Left lobe of liver (tissue), 2 donors: ENCODE data around the gene NOMO2. TPM values are rescaled to one million over a fixed set of nuclear protein-coding genes. Genes with fewer than 3 reads are reported as not detected.
"Not testable (repeated sequence)": the region's sequence is repeated elsewhere in the genome, so short reads cannot be mapped to it uniquely, and the experiment has no call there.

Experiments used
- ATAC-seq: fragments of 200-7000 bp; cut with Tn5 transposase; one replicate; pipeline ENCODE4 v1.9.1; 2020; ENCODE audit warnings: mild to moderate bottlenecking, moderate library complexity
- DNase-seq: peaks from one replicate; pipeline ENCODE4 v3.0.0-alpha.2; 2020; ENCODE audit warnings: low spot score
- total RNA-seq: library from RNA; stranded (reverse); gene quantifications from one replicate; pipeline ENCODE4 v1.2.1, GENCODE V29; 2021
- donor health status: DM: no; HTN: no; CAD: no; lungs with moderate emphysema.
- donor health status: DM: no; HTN: yes; CAD: no.

NOMO2 gene
- total RNA-seq, 1 donor from 2014 or later, result 53.3 TPM

DNA sequence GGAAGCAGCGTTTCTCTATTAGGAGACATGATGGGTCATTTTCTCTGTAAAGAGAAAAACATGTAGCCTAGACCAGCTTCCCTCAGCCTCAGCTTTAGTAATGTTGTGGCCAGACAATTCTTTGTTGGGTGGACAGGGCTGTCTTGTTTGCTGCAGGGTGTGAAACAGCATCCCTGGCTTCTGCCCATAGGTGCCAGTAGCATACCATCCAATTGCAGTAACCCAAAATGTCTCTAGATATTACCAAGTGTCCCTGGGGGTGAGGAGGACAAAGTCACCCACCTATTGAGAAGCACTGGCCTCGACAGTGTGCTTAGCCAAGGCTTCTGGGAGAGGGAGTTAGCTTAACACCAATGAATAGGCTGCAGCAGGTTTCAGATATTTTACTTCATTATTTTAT is 14.0 kb upstream of the NOMO2 start:
- ATAC-seq, DNase-seq: not testable (repeated sequence)

DNA sequence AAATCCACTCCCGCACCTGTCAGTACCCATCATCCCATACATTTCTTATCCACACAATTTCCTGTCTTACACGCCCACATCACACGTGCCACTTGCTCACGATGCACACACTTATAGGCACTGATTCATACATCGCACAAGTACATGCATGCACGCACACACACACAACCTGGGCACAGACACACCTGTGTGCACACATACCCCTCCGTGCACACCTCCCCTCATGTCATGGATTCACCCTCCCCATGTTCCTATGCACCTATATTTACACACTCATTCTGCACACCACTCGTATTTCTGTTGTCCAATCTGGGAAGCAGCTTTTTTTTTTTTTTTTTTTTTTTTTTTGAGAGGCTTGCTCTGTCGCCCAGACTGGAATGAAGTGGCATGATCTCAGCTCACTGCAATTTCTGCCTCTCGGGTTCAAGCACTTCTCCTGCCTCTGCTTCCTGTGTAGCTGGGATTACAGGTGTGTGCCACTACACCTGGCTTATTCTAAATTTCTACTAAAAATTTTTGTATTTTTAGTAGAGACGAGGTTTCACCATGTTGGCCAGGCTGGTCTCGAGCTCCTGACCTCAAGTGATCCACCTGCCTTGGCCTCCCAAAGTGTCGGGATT is 13.5 kb upstream of the NOMO2 start:
- ATAC-seq, DNase-seq: not testable (repeated sequence)

DNA sequence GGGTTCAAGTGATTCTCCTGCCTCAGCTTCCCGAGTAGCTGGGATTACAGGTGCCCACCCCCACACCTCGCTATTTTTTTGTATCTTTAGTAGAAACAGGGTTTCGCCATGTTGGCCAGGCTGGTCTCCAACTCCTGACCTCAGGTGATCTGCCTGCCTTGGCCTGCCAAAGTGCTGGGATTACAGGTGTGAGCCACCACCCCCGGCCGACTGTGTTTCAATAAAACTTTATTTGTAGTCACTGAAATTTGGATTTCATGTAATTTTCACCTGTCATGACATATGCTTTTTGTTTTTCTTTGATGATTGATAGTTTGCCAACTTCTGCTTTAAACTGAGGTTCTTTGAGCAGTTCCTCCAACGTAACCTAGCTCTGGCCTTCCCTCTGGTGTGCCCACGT is 12.0 kb upstream of the NOMO2 start:
- not testable (repeated sequence) for DNase-seq, ATAC-seq

DNA sequence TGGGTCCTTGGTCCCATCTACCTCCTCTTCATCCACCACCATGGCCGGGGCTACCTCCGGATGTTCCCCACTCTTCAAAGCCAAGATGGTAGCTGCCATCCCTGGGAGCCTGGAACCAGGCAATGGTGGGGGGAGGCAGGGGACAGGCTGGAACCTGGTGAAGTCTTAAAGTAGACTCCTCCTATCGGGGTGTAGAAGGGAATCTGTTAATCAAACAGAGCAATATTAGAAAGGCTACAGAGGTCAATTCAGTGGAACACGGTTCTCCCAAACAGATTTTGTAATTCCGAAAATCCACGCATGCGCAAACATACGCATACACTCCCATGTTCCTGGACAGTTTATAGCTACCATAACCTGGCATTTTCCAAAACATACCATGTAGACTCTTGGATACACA is 11.1 kb upstream of the NOMO2 start:
- DNase-seq, result not testable (repeated sequence)
- peak; percentile 56 for ATAC-seq

DNA sequence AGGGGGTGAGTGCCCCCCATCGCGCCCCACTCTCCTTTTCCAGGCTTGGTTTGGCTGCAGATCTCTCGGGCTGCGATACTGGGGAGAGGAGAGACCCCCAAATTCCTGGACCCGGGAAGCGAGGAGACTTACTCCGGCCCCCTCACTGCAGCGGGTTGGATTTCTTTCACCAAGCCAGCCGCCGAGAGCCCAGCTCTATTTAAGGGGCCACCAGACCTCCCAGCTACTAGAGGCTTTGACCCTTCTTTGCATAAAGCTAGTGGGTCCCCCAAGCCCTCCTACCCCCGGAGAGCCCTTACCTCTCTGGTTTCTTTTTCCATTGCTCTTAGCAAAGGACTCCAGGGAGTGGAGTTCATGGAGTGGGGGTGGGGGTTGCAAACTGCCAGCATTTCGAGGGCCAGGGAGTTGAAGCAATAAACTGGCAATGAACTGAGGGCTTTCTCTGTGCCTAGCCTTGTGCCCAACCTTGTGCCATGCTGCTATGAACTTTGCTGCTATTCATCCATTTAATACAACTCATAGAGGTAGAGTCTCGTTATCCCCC is 9.5 kb upstream of the NOMO2 start:
- peak; percentile 69 for ATAC-seq
- not testable (repeated sequence) for DNase-seq

DNA sequence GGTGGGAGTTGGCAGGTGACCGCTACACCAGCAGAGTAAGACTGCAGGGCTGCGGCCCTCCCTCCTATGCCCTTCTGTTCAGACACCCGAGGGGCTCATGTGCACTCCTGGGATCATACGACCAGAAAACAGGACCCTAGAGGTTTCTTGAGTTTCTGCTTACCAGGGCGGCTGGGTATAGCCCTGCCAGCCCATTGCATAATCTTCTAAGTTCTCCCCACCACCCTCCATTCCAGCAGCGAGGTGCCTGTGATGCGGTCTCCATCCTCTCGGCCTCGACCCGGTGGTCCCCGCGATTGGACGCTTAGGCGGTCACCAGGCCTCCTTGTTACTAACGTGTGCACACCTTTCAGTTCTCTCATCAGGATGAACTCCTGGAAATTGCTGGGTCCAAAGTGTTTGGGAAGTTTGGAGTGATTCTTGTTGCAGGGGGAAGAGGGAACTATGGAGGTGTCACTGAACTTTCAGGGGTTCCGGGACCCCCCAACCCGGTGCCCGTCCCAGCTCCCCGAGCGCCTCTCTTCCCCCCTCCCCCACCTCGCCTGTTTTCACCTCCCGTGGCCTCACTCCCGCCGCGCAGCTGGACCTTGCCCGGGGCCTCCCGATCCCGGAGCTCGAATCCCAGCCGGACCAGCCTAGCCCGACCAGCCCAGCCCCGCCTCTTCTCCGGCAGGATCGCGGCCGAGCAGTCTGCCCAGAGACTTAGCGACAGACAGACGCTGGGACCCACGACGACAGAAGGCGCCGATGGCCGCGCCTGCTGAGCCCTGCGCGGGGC is 8.8 kb upstream of the NOMO2 start:
- peak; percentile 79 for DNase-seq
- ATAC-seq, result peak; percentile 89

DNA sequence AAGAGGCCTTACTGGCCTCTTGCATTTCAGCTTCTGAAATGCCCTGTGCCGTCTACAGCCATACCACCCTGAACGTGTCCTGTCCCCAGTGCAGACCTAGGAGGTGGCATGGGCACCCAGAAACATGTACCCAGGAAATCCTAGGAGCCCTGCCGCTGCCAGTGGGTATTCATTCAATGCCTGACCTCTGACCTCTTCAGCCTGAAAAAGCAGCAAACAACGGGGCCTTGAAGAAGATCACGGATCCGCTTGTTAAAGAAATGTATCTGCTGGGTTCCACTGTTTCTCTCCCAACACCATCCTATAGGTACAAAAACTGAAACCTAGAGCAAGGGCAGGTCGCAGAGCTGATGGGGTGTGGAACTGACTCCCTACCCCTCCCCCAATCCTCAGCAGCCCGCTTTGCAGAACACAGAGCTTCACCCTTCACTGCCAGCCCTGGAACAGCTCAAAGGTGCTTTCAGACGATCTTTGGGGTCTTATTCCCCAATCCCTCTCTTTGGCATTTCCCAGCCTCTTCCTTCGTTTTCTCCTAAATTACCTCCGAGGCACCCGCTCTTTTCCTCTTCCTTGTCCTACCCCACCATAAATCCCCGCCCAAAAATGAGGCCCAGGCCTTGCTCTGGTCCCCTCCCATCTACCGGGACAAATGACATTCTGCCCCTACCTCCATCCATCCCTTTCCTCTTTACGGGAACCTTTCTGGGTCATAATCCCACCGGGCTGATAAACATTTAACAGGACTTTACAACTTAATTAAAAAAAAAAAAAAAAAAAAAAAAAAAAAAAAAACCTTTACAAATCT is 1.3 kb downstream of the NOMO2 start:
- not testable (repeated sequence) for ATAC-seq, DNase-seq

DNA sequence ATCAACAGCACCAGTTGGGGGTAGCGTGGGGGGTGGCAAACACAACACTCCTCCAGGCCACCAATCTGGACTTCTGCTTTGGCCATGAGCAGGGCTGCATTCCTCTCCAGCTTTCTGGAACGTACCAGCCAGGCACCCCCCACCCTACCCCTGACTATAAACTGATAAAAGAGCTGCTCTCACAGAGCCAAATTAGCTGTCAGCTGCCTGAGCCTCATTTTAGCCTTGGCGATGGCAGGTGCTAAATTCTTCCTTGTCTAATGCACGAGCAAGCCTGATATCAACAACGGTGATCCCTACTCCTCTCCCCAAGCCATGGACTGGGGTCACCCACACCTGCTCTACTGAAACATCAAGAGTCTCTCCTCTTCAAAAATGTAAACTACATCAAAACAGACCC is 8.2 kb downstream of the NOMO2 start:
- ATAC-seq, DNase-seq: not testable (repeated sequence)

DNA sequence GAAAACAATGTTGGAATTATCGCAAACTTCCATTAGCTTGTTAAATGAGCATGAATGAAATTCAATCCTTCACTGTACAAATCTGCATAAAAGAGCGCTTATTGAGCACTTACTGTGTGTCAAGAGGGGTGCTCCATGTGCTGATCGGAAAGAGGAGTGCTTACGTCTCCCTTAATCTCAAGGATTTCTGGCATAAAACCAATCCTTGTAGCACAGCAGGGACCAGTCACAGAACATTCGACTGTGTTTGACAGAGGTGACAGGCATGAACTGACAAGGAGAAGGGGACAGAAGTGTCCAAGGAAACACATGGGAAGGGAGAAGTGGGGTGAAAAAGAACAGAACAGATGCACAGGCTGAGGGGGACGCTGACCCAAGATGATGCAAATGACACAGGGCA is 14.5 kb downstream of the NOMO2 start:
- not testable (repeated sequence) for DNase-seq, ATAC-seq

DNA sequence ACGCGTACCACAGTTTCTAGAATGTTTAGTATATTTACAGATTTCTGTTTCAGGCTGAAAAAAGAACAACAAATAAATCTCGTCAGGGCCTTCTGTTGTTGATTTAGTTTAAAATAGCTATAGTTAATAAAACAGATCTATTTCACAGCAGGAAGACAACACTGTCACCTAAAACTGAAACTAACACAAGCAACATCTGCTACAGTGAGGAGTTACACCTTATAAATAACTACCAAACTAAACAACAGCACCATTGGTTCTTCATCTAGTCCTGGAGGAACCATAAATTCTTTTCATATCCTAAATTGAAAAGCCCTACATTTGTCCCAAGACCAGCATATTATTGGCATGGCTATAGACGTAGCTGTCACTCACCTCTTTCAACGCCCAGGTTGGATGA is 15.0 kb downstream of the NOMO2 start:
- ATAC-seq, result not testable (repeated sequence)

DNA sequence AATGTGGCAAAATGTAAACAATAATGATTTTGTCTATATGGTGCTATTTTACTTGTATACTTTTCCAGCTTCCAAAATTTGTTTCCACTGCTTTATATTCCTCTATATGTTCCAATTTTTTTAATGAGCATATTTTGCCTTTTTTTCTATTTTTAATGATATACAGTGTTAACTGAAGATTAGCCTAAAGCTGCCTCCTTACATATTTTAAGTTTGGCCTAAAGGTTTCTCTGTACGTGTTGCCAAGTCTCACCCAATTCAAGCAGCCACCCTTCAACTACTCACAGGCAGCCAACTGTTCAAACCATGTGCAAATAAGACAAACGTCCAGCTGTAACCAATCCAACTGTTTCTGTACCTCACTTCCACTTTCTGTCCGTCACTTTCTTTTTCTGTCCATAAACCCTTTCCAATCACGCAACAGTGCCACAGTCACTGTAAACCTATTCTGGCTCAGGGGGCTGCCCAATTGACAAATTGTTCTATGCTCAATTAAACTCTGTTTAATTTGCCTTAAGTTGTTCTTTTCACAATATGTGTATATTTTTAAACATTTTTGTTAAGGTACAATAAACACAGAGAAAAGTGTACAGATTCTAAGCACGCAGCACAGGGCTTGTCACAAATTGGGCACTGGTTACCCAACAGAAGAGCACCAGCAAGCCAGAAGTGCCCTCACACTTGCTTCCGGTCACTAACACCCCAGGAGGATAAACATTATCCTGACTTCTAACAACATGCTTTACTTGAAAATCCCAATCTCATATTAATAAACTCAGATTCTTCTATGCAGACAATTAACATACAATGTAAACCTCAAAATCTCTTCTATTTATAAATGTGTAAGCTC is 17.4 kb downstream of the NOMO2 start:
- ATAC-seq, result peak; percentile 93
- DNase-seq, result not testable (repeated sequence)

More for the DNA sequence above, 15.0 kb downstream of the NOMO2 start:
- not testable (repeated sequence) for DNase-seq

DNA sequence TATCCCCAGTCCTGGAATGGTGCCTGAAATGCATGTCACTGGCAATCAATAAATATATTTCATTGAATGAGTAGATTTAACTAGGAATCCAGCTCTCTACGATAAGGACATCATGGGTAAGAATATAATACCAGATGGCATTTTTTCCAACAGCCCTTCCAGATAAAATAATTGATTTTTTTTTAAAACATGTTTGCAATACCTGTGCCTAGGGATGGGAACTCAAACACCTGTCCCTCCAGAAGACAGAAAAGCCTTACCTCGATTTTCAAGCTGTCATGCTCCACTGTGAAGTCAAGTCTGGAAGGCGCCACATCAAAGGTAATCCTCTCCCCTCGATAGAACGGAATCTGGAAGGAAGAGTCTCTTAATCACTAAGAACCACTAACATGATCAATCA is 20.0 kb downstream of the NOMO2 start:
- DNase-seq, ATAC-seq: not testable (repeated sequence)

DNA sequence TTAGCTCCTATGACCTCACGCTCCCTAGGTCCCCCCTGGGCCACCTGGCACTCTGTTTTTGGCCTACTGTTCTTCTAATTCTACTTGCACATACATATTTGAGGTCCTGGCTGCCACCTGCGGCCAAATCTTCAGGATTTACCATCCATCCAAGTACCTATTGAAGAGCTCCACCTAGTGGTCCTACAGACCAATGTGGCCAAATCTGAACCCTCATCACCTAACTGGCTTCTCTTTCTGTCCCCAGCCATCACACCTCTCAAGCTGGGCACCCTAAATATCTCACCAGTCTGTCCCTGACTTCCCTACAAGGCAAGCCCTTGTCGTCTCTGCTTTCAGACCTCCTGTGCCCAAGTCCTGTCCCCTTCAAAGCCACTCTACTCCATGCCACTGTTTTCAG is 24.9 kb downstream of the NOMO2 start:
- not testable (repeated sequence) for DNase-seq

DNA sequence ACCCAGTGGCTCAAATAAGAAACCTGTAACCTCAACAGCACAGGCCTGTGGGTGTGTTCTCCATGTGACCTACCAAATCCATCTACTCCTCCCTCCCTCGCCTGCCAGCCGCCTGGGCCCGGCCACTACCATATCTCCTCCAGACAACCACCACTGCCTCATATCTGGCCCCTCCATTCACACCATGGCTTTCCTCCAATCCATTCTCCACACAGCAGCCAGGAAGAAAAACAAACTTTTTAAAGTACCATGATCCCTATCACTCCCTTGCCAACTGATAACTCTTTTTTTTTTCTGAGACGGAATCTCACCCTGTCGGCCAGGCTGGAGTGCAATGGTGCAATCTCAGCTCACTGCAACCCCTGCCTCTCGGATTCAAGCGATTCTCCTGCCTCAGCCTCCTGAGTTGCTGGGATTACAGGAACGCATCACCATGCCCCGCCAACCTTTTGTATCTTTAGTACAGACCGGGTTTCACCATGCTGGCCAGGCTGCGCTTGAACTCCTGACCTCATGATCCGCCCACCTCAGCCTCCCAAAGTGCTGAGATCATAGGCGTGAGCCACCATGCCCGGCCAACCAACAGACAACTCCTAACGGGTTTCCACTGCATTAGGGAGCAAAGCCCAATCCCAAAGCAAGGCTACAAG is 26.3 kb downstream of the NOMO2 start:
- DNase-seq (peak; percentile 49), ATAC-seq (peak; percentile 69)

More for the DNA sequence above, 24.9 kb downstream of the NOMO2 start:
- peak; percentile 86 for ATAC-seq

DNA sequence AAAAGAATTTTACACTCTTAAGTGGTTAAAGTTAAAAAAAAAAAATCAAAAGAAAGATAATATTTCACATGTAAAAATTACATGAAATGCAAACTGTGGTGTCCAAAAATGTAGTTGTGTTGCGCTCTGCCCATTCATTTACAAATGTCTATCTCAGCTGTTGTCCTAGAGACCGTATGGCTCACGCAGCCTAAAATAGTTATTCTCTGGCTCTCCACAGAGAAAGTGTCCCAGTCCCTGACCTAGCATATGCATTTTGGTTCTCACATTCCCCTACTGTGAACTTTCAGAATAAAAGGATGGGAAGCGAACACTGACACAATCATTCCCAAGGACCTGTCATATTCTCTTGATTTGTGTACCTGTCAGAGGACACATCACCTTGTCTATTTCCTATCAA is 27.6 kb downstream of the NOMO2 start:
- not testable (repeated sequence) for ATAC-seq, DNase-seq

DNA sequence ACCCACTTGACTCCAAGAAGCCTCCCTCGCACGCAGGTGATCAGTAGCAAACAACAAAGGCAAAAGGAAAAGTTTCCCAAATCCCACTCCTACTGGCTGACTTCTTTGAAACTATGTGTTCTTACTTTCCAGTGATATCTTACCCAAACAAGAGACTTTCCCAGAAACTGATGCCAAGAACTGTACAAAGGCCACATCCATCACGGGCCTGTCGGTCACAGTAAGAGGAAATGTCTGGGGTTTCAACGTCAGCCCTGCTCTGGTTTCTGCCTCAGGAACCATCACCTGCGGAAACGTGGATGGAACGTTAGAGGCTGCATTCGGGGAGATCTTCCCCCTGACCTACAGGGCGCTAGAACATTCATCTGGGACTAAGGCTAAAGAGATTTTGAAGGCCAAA is 30.6 kb downstream of the NOMO2 start:
- ATAC-seq, result peak; percentile 35
- not testable (repeated sequence) for DNase-seq

DNA sequence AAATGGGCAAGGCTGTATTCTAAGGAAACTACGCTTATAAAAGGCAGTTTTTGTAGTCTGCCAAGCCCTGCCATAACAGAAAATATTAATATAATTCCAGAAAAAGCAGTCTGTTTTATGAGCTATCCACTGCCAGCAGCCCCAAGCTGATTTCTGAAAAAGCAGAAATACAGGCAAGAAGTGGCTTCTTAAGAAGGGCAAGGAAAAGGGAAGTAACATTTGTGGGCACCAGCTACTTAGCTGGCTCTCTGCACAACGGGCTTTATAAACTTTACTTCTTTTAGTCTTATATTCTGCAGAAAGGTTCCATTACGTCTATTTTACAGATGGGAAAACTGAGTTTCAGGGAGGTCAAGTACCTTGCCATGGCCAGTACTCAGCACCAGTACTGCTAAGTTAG is 31.6 kb downstream of the NOMO2 start:
- not testable (repeated sequence) for ATAC-seq, DNase-seq

DNA sequence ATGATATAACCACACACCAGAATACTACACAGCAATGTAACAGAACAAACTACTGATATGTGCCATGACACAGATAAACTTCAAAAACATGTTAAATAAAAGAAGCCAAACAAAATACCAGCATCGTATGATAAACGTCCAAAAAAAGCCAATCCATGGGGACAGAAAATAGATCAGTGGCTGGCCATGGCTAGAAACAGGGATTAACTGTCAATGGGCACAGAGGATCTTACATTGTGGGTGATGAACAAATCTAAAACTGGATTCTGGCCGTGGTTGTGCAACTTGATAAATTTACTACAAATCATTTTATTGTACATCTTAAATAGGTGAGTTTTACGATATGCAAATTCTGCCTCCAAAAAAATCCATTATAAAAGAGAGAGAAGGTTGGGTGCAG is 35.4 kb downstream of the NOMO2 start:
- ATAC-seq, DNase-seq: not testable (repeated sequence)

DNA sequence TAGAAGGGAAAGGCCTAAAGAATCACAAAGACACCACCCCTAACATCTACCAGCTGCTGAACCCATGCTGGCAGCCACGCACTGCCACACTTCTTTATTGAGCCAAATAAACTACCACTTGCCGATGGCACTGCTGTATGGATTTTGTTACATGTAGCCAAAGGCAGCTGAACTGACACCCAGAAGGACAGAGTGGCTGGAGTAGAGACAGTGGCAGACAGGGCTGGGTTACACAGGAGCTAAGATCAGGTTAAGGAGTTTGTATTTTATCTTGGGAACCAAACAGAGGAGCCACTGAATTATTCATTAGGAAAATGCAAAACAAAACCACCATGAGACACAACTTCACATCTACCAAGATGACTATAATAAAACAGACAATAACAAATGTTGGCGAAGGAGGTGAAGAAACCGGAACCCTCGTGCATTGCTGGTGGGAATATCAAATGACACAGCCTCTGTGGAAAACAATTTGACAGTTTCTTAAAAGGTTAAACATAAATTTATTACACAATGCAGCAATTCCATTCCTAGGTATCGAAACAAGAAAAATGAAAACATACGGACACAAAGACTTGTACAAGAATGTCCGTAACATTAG is 35.9 kb downstream of the NOMO2 start:
- not testable (repeated sequence) for DNase-seq, ATAC-seq
